Ascending aorta (tissue), 2 donors: ENCODE measurements around the gene IL21R. TPM values are rescaled to one million over a fixed set of nuclear protein-coding genes. Genes with fewer than 3 reads are reported as not detected.

Experiments used
- DNase-seq, 2 donors: peaks; one replicate each; pipeline ENCODE4 v3.0.0-alpha.2; 2019; ENCODE audit warnings: low spot score in 2 of 2
- H3K27ac ChIP-seq, 2 donors: fragments of 200-600 bp; sonication (generic); one replicate each; pipeline ENCODE4 v1.5.1; 2016 to 2017; ENCODE audit warnings: mild to moderate bottlenecking in 1 of 2
- H3K27me3 ChIP-seq: fragments of 200-600 bp; sonication (generic); one replicate; pipeline ENCODE4 v1.5.1; 2017
- H3K36me3 ChIP-seq, 2 donors: fragments of 200-600 bp; sonication (generic); one replicate each; pipeline ENCODE4 v1.5.1; 2016
- H3K4me1 ChIP-seq, 2 donors: fragments of 200-600 bp; sonication (generic); one replicate each; pipeline ENCODE4 v1.5.1; 2016 to 2017; ENCODE audit warnings: mild to moderate bottlenecking in 1 of 2
- H3K4me3 ChIP-seq, 2 donors: fragments of 200-600 bp; sonication (generic); one replicate each; pipeline ENCODE4 v1.5.1; 2016 to 2017; ENCODE audit warnings: mild to moderate bottlenecking in 1 of 2
- H3K9me3 ChIP-seq, 2 donors: fragments of 200-600 bp; sonication (generic); one replicate each; pipeline ENCODE4 v1.5.1; 2016
- CTCF ChIP-seq, 3 experiments: fragments of 200-600 bp in 2 of 3; fragments of 450-650 bp in 1 of 3; sonication (generic) in 2 of 3; IDR thresholded peaks; one replicate each; pipeline ENCODE4 v1.5.1; 2016 to 2019; ENCODE audit warnings: antibody characterized with exemption in 3 of 3, mild to moderate bottlenecking in 1 of 3, moderate library complexity in 1 of 3
- intact Hi-C: fragments of 100-400 bp; cut with DNase I; formaldehyde crosslinking; loops from one replicate; pipeline ENCODE4 v1.15.1; 2023
- total RNA-seq: library from RNA; depleted of rRNA; stranded (reverse); fragments of >200 nt; gene quantifications from one replicate; pipeline ENCODE4 v1.1.0, GENCODE V29; 2016

Gene IL21R
- total RNA-seq, 1 donor from 2014 or later: 0.21 TPM

DNA sequence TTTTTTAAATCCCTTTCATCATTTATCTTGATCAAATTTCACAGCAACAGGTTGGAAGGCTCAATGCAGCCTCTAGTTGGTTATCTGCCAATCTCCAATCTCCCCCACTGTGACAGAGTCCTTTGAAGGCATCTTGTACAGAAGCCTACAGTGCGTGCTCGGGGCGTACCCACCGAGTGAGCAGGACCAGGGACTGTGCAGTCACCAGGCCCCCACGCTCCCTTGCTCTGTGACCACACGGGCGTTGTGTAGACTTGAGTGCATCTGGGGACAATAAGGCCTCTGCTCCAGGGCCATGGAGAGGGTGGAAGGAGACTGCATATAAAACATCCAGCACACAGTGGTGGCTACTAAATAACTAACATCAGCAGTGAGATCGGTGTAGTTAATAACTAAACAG is 84.4 kb downstream of the IL21R start:
- H3K27me3 ChIP-seq: no peaks in the 10 kb centered on the region
- no peak overlapping the region for H3K4me3 ChIP-seq
- no peak overlapping the region for H3K27ac ChIP-seq
- intact Hi-C loops: no loop called here
- no peak for DNase-seq
- H3K4me1 ChIP-seq: no peaks in the 10 kb centered on the region
- peaks cover 91 to 100% of the 10 kb centered on the region in 2 donors for H3K36me3 ChIP-seq
- H3K9me3 ChIP-seq: no peaks in the 10 kb centered on the region
- no peak for TF ChIP-seq CTCF (IDR thresholded peaks at IDR 0.05)

DNA sequence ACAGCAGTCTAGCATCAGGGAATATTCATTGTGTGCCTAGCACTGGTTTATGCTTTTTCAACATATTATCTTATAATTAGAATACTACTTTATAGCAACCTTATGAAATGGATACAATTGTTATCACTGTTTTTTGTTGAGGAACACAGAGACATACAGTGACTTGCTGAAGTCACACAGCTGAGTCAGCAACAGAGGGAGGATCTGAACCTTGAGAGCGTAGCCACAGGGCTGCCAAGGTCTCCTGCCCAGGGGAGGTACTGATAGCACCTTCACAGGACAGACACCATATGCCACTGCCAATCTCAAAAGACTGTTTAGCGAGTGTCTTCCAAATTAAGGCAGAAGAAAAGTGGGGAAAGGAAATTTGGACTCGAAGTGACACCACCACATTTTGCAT is 84.8 kb downstream of the IL21R start:
- H3K27me3 ChIP-seq: no peaks in the 10 kb centered on the region
- no peak overlapping the region for H3K27ac ChIP-seq
- peaks cover 91 to 100% of the 10 kb centered on the region in 2 donors for H3K36me3 ChIP-seq
- DNase-seq: no peak
- TF ChIP-seq CTCF (IDR thresholded peaks at IDR 0.05): no peak
- H3K4me1 ChIP-seq: no peaks in the 10 kb centered on the region
- no peaks in the 10 kb centered on the region for H3K9me3 ChIP-seq
- intact Hi-C loops: no loop called here
- H3K4me3 ChIP-seq: no peak overlapping the region

GRCh38 chr16:27489421-27489820 is 87.4 kb downstream of the IL21R start:
- Histone ChIP-seq H3K27me3 (no peaks in the 10 kb centered on the region), H3K36me3 (peaks cover 90 to 97% of the 10 kb centered on the region in 2 donors), H3K4me1 (no peaks in the 10 kb centered on the region), H3K4me3 (no peak overlapping the region), H3K9me3 (no peaks in the 10 kb centered on the region), H3K27ac (no peak overlapping the region)
- DNase-seq: no peak
- TF ChIP-seq CTCF (IDR thresholded peaks at IDR 0.05): no peak
- intact Hi-C loops: no loop called here

DNA sequence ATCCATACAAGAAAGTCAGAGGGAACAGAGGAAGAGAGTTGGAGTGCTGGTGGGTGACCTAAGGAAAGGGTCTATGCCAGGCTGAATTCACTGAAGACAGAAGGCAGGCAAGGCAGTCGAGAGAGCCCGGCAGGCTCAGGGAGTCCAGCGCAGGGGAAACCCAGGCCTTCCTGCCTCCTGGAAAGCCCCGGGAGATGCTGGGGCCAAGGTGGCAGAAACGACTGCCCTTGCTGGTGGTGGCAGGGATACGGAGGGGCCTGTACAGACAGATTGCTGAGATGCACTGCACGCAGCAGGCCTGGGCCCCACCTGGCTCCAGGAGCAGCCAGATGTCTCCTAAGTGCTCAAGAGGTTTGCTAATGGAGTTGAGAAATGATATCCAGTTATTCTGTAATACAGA is 87.9 kb downstream of the IL21R start:
- intact Hi-C loops: no loop called here
- peaks cover 90 to 97% of the 10 kb centered on the region in 2 donors for H3K36me3 ChIP-seq

GRCh38 chr16:27491894-27492587 is 90.1 kb downstream of the IL21R start:
- H3K36me3 ChIP-seq: peaks cover 86 to 97% of the 10 kb centered on the region in 2 donors
- H3K27ac ChIP-seq: no peak overlapping the region
- no peaks in the 10 kb centered on the region for H3K27me3 ChIP-seq
- no peaks in the 10 kb centered on the region for H3K9me3 ChIP-seq
- no peak for TF ChIP-seq CTCF (IDR thresholded peaks at IDR 0.05)
- no peak overlapping the region for H3K4me3 ChIP-seq
- intact Hi-C loops: no loop called here
- H3K4me1 ChIP-seq: no peaks in the 10 kb centered on the region
- DNase-seq: no peak

More for the DNA sequence above, 87.9 kb downstream of the IL21R start:
- no peak overlapping the region for H3K4me3 ChIP-seq
- TF ChIP-seq CTCF (IDR thresholded peaks at IDR 0.05): no peak
- no peaks in the 10 kb centered on the region for H3K27me3 ChIP-seq
- no peaks in the 10 kb centered on the region for H3K9me3 ChIP-seq
- H3K27ac ChIP-seq: no peak overlapping the region
- H3K4me1 ChIP-seq: no peaks in the 10 kb centered on the region
- no peak for DNase-seq
